IMR-90 (cell line): ENCODE measurements around the gene ID2. TPM values are rescaled to one million over a fixed set of nuclear protein-coding genes. Genes with fewer than 3 reads are reported as not detected.

Experiments used
- ATAC-seq: fragments of 200-7000 bp; cut with Tn5 transposase; 2 replicates; pipeline ENCODE4 v1.9.1; 2020; ENCODE audit warnings: low read depth, mild to moderate bottlenecking, moderate library complexity
- BruUV-seq: library from RNA; stranded (reverse); fragments of 400-500 nt; replicated peaks from 2 replicates; lab custom pipeline; 2021; lab: Mats Ljungman, UMichigan
- CTCF ChIA-PET: fragments of 300-600 bp; formaldehyde crosslinking; extraction: SDS; loops from one replicate; lab custom pipeline; 2021; ENCODE audit warnings: antibody characterized with exemption; lab: Yijun Ruan, JAX
- POLR2A ChIA-PET: fragments of 300-600 bp; sonication (Branson Sonifier 250); formaldehyde crosslinking; loops from one replicate; lab custom pipeline; 2022; ENCODE audit warnings: antibody characterized with exemption; ENCODE audit not compliant: unreplicated experiment; lab: Charles Lee
- DNase-seq: peaks from one replicate; pipeline ENCODE4 v3.0.0; 2013
- H2AFZ ChIP-seq: replicated peaks from 2 replicates; pipeline ENCODE3; 2013; ENCODE audit warnings: low read length, mild to moderate bottlenecking; ENCODE audit not compliant: poor library complexity
- H2AK5ac ChIP-seq: 2 replicates; pipeline ENCODE4 v1.6.1; 2013; ENCODE audit warnings: low read depth, low read length, inconsistent platforms
- H2AK9ac ChIP-seq: replicated peaks from 2 replicates; pipeline ENCODE3; 2013; ENCODE audit warnings: mild to moderate bottlenecking, low read depth, low read length, moderate library complexity; ENCODE audit not compliant: poor library complexity
- H2BK120ac ChIP-seq: 2 replicates; pipeline ENCODE4 v1.6.1; 2013; ENCODE audit warnings: low read depth, low read length, inconsistent platforms
- H2BK15ac ChIP-seq: 3 replicates; pipeline ENCODE4 v1.6.1; 2013; ENCODE audit warnings: low read depth, low read length, inconsistent platforms
- H2BK20ac ChIP-seq: 2 replicates; pipeline ENCODE4 v1.6.1; 2013; ENCODE audit warnings: low read depth, mild to moderate bottlenecking, inconsistent platforms, low read length, moderate library complexity
- H2BK5ac ChIP-seq: 2 replicates; pipeline ENCODE4 v1.6.1; 2013; ENCODE audit warnings: mild to moderate bottlenecking, low read depth, low read length, inconsistent platforms; ENCODE audit not compliant: poor library complexity, severe bottlenecking
- H3K14ac ChIP-seq: replicated peaks from 2 replicates; pipeline ENCODE4 v1.6.1; 2013; ENCODE audit warnings: low read depth, low read length, inconsistent platforms
- H3K18ac ChIP-seq: 2 replicates; pipeline ENCODE4 v1.6.1; 2013; ENCODE audit warnings: low read depth, low read length, control low read depth
- H3K23ac ChIP-seq: 2 replicates; pipeline ENCODE4 v1.6.1; 2013; ENCODE audit warnings: low read depth, low read length, inconsistent platforms
- H3K27ac ChIP-seq: 2 replicates; pipeline ENCODE4 v1.5.1; 2013; ENCODE audit warnings: mild to moderate bottlenecking, control low read depth, low read length; ENCODE audit not compliant: insufficient read depth
- H3K27me3 ChIP-seq: 2 replicates; pipeline ENCODE4 v1.6.1; 2013; ENCODE audit warnings: low read length; ENCODE audit not compliant: control insufficient read depth, insufficient read depth
- H3K36me3 ChIP-seq: 2 replicates; pipeline ENCODE4 v1.6.1; 2013; ENCODE audit warnings: low read length, mixed read lengths; ENCODE audit not compliant: control insufficient read depth, insufficient read depth
- H3K4ac ChIP-seq: 2 replicates; pipeline ENCODE4 v1.6.1; 2013; ENCODE audit warnings: low read depth, low read length, inconsistent platforms
- H3K4me1 ChIP-seq: 2 replicates; pipeline ENCODE4 v1.6.1; 2013; ENCODE audit warnings: low read length, mixed read lengths; ENCODE audit not compliant: control insufficient read depth, insufficient read depth
- H3K4me2 ChIP-seq: 2 replicates; pipeline ENCODE4 v1.6.1; 2013; ENCODE audit warnings: low read depth, mild to moderate bottlenecking, control low read depth, low read length, moderate library complexity
- H3K4me3 ChIP-seq: 2 replicates; pipeline ENCODE4 v1.5.1; 2013; ENCODE audit warnings: low read depth, mild to moderate bottlenecking, control low read depth, low read length, moderate library complexity; ENCODE audit not compliant: insufficient read depth
- H3K56ac ChIP-seq: 2 replicates; pipeline ENCODE4 v1.6.1; 2013; ENCODE audit warnings: low read length, inconsistent platforms; ENCODE audit not compliant: insufficient read depth; ENCODE audit errors: extremely low read depth
- H3K79me1 ChIP-seq, 2 experiments: 2 replicates each; pipeline ENCODE4 v1.6.1; 2013; ENCODE audit warnings: low read length in 2 of 2, inconsistent platforms in 1 of 2, low read depth in 1 of 2
- H3K9ac ChIP-seq: 2 replicates; pipeline ENCODE4 v1.6.1; 2013; ENCODE audit warnings: low read depth, low read length, control low read depth
- H3K9me1 ChIP-seq: 2 replicates; pipeline ENCODE4 v1.6.1; 2013; ENCODE audit warnings: low read length, inconsistent platforms; ENCODE audit not compliant: insufficient read depth
- H3K9me3 ChIP-seq: 2 replicates; pipeline ENCODE4 v1.6.1; 2013; ENCODE audit warnings: low read length; ENCODE audit not compliant: control insufficient read depth, insufficient read depth
- H4K20me1 ChIP-seq: 2 replicates; pipeline ENCODE4 v1.6.1; 2013; ENCODE audit warnings: low read length, inconsistent platforms; ENCODE audit not compliant: insufficient read depth
- H4K5ac ChIP-seq: 2 replicates; pipeline ENCODE4 v1.6.1; 2013; ENCODE audit warnings: mild to moderate bottlenecking, low read depth, low read length, control low read depth
- H4K8ac ChIP-seq, 2 experiments: 2 replicates each; pipeline ENCODE4 v1.6.1; 2013; ENCODE audit warnings: low read depth in 2 of 2, low read length in 2 of 2, control low read depth in 1 of 2, inconsistent platforms in 1 of 2
- H4K91ac ChIP-seq: 2 replicates; pipeline ENCODE4 v1.6.1; 2013; ENCODE audit warnings: low read depth, low read length, inconsistent platforms; ENCODE audit not compliant: insufficient read depth
- CHD1 ChIP-seq: IDR thresholded peaks from 2 replicates; pipeline ENCODE4 v1.6.1; 2012; ENCODE audit warnings: low read depth, low read length, improper control_type of control experiment
- FOS ChIP-seq: fragments of 150-350 bp; IDR thresholded peaks from 2 replicates; pipeline ENCODE4 v1.6.1; 2016; ENCODE audit warnings: low read depth, low read length
- MAZ ChIP-seq: IDR thresholded peaks from 2 replicates; pipeline ENCODE4 v1.6.1; 2012; ENCODE audit warnings: low read depth, mild to moderate bottlenecking, low read length, improper control_type of control experiment, moderate library complexity, borderline replicate concordance
- POLR2A ChIP-seq: IDR thresholded peaks from 2 replicates; pipeline ENCODE4 v1.6.1; 2012; ENCODE audit warnings: mild to moderate bottlenecking, low read depth, low read length
- RCOR1 ChIP-seq: IDR thresholded peaks from 2 replicates; pipeline ENCODE4 v1.6.1; 2012; ENCODE audit warnings: mild to moderate bottlenecking, low read length, improper control_type of control experiment; ENCODE audit not compliant: insufficient replicate concordance
- SMC3 ChIP-seq: fragments of 150-350 bp; IDR thresholded peaks from 2 replicates; pipeline ENCODE4 v1.6.1; 2016; ENCODE audit warnings: low read depth, mild to moderate bottlenecking, antibody characterized with exemption, low read length, moderate library complexity
- WGBS, 2 experiments: methylation state at CpG; one replicate each; pipeline versions ENCODE4 v1.1.5 to v1.1.7; 2013; ENCODE audit warnings: missing lambda C conversion rate in 2 of 2; ENCODE audit not compliant: insufficient read length in 1 of 2; ENCODE audit errors: extremely low coverage in 2 of 2; 5-methylcytosine and 5-hydroxymethylcytosine counted together
- dilution Hi-C: fragments of 300-500 bp; cut with HindIII; formaldehyde crosslinking; loops from one replicate; pipeline ENCODE4 v1.14.3; 2018; ENCODE audit warnings: low sequenced_read_pairs; ENCODE audit not compliant: unreplicated experiment
- in situ Hi-C: fragments of 300-500 bp; cut with MboI; formaldehyde crosslinking; loops from 3 replicates; pipeline ENCODE4 v1.14.3; 2019; ENCODE audit warnings: low sequenced_read_pairs, inconsistent platforms, mixed read lengths
- intact Hi-C: fragments of 100-400 bp; cut with micrococcal nuclease; formaldehyde crosslinking; loops from 2 replicates; pipeline ENCODE4 v1.10.0; 2022
- polyA plus RNA-seq, 3 experiments: library from polyadenylated mRNA; depleted of rRNA; stranded (reverse); fragments of >200 nt; gene quantifications; 2 replicates each; pipeline ENCODE4 v1.2.3, GENCODE V29; 2012; ENCODE audit warnings: low replicate concordance in 1 of 3
- total RNA-seq: library from RNA; depleted of rRNA; stranded (reverse); fragments of >200 nt; gene quantifications from 2 replicates; pipeline ENCODE4 v1.2.3, GENCODE V29; 2012

Gene ID2
- total and polyA plus RNA-seq, 2 of the 4 experiments (the other 2 are of a cell fraction): 264 to 389 TPM

DNA sequence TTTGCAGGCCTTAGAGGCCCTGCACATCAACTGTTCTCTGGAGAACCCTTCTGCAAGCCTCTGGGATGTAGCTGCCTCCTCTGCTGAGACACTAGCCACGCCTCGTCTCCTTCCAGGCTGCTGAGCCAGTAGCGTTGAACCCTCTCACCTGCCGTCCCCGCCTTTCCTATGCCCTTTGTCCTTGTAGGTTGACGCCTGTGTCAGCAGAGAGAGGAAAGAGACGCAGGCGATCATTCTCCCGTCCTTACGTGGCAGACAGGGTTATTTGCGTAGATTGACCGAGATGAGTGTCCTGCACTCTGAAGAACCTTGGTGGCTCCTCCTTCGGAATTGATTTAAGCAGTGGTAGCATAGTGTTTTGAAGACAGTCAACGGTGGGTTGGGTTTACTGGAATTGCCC, 27.8 kb downstream of the ID2 start:
- Histone ChIP-seq H3K4me3 (no peak overlapping the region), H2BK120ac (no peak overlapping the region), H2AK9ac (no peak overlapping the region), H2AK5ac (no peak overlapping the region), H3K4ac (no peak overlapping the region), H4K5ac (no peak overlapping the region), H2AFZ (no peak overlapping the region), H3K23ac (no peak overlapping the region), H3K4me2 (no peak overlapping the region), H3K4me1 (no peaks in the 10 kb centered on the region), H3K18ac (no peak overlapping the region), H4K91ac (no peak overlapping the region), H3K9me3 (no peaks in the 10 kb centered on the region), H3K56ac (no peak overlapping the region), H2BK5ac (no peak overlapping the region), H3K27me3 (peaks cover 5% of the 10 kb centered on the region), H3K9ac (no peak overlapping the region), H4K20me1 (no peaks in the 10 kb centered on the region), H3K79me1 (no peaks in the 10 kb centered on the region), H3K14ac (no peak overlapping the region), H3K36me3 (no peaks in the 10 kb centered on the region), H2BK15ac (no peak overlapping the region), H3K27ac (no peak overlapping the region), H3K9me1 (no peaks in the 10 kb centered on the region), H2BK20ac (no peak overlapping the region), H4K8ac (no peak overlapping the region)
- 95% methylated on average over 4 of the region's 14 CpGs; no CpG with 5 or more reads in 1 of the 2 experiments for WGBS, 2 experiments
- DNase-seq (no peak), ATAC-seq (no peak)
- no peak for TF ChIP-seq POLR2A
- no peak for TF ChIP-seq CHD1
- no peak for TF ChIP-seq FOS
- TF ChIP-seq RCOR1: no peak
- TF ChIP-seq SMC3: no peak
- no peak for TF ChIP-seq MAZ
- POLR2A ChIA-PET: no interaction called here
- dilution Hi-C loops: no loop called here
- intact Hi-C loops: no loop called here
- CTCF ChIA-PET: no interaction called here
- in situ Hi-C loops: no loop called here
- BruUV-seq: no TSS peak
